Activated CD8-positive, alpha-beta memory T cell treated with anti-CD3 and anti-CD28 coated beads, Interleukin-2, amount 50 U/mL, for 4 hours (primary cell): ENCODE results near the gene MNS1.
"Not testable (repeated sequence)": the region's sequence is repeated elsewhere in the genome, so short reads cannot be mapped to it uniquely, and the experiment has no call there.

ENCODE experiments used
- DNase-seq: peaks from one replicate; pipeline ENCODE4 v3.0.0-alpha.2; 2020

Gene MNS1, protein sequence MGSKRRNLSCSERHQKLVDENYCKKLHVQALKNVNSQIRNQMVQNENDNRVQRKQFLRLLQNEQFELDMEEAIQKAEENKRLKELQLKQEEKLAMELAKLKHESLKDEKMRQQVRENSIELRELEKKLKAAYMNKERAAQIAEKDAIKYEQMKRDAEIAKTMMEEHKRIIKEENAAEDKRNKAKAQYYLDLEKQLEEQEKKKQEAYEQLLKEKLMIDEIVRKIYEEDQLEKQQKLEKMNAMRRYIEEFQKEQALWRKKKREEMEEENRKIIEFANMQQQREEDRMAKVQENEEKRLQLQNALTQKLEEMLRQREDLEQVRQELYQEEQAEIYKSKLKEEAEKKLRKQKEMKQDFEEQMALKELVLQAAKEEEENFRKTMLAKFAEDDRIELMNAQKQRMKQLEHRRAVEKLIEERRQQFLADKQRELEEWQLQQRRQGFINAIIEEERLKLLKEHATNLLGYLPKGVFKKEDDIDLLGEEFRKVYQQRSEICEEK

DNA sequence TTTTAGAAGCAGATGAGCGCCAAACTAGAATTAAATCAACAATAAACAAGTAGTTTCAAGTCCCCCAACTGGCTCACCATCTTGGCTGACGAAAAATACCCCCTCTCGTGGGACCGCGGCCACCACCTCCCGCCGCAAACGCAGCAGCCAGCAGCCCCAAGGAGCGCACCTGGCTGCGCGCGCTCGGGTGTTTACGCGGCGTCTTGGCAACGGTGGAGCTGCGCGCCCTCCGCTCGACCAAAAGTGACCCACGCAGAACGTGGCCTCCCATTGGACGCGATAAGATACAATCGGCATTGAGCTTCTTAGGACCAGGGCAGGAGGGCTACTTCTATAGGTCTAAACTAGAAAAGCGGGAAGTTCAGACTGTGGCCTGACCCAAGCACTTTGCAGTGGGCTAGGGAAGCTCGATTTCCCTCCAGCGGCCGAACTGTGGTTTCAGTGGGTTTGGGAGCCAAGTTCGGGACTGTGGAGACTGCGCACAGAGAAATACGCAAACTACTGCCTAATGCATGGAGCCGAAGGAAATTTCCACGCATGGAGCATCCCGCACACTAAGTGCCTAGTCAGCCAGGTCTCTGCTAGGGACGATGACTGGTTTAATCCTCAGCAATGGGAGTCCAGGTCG is at the start of gene MNS1:
TSS of gene MNS1 (minus strand) at position 245 of the 628 bp plus-strand sequence. CDS start at position 80, 165 bp downstream.
- DNase-seq = peak; percentile 58

DNA sequence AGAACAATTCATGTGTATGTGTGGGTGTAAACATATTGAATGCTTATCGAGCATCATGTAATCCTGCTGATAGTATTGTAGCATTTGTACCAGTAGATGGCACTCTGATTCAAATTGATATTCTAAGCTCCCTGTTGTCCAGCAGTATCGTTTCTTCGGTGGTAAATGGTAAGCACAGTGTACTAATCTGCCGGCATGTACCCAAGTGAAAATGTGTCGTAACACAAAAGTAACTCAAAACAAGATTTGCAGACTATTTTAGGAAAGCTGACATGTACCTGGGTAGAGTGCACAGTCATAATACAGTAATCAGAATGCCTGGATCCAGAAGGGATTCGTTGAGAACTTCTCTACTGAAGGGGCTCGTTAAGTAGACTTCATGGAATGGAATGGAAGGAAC is 31.7 kb upstream of the MNS1 start:
- DNase-seq = no peak

- no peak for DNase-seq
Observed at GRCh38 chr15:56495533-56495932, 30.6 kb upstream of the MNS1 start.

- no peak for DNase-seq
Observed at GRCh38 chr15:56495053-56495452, 30.1 kb upstream of the MNS1 start.

DNA sequence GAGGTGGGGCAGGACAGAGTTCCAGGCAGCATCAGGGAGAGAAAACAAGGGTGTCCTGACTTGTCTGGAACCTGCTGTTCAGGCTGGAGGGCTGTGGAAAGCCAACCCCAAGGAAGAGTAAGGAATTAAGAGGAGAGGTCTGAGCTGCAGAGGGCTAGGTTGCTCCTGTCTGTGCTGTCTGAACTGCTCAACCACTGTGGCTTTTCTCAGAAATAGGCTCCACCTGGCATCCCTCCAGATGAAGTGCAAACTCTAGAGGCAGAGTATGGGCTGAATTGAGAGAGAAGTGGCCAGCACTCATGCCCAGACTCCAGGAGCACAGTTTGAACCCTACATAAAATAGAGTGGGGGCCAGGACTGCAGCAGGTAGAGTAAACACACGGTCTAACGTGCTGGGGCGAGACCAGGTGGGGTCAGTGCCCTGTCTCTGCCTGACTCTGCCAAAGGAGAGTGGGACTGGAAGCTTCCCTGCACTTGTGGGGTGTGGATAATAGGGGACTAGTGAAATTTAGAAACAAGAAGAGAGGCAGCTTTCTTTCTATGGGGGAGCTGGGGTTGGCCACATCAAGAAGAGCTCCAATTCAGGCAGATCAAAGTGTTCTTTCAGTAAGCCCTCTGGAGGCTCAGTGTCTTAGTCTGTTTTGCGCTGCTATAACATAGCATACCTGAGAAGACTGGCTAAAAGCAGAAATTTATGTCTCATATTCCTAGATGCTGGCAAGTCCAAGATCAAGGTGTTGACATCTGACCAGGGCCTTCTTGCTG is 28.0 kb upstream of the MNS1 start:
- no peak for DNase-seq

DNA sequence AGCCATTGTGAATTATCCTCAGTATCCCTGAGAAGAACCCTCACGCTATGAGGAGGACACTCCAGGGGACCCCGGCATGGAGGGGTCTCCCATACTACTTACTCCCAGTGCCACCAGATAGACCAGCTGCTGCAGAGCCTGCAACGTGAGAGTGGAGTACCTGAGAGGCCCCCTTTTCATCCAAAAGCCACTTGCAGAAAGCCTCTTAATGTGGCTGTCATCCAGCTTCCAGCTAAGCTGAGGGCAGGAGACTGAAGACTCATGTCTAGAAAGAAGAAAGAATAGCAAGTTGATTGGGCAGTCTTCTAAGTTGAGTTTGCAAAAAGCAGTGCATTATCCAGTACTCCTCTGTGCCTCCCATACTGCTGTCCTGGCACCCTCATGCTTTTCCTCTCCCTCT is 27.3 kb upstream of the MNS1 start:
- DNase-seq = no peak

DNA sequence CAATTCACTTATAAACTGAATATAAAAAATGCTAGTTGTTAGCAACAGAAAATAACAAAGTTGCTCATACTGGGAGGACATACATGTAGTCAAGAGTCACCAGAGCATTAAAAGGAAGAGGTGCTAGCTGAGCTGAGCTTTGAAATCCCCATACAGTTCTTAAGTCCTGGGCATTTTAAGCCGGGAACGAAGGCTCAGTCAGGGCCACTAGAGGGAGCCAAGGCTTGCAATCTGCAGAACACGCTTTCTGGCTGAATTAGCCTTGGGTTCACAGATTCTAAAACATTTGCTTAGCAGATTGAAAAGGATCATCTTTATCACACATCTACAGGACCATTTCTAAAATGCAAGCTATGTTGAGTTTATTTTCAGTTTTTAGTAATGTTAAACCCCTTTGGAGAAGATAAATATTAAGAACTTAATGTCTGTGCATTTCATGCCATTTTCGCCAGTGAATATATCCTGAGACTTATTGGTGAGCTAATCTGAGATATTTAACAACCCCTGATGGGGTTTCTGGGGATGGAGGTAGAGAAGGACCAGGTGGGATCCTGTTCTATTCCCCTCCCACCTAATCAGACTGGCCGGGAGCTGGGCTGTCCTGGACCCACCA is 26.3 kb upstream of the MNS1 start:
- DNase-seq = peak; percentile 42

DNA sequence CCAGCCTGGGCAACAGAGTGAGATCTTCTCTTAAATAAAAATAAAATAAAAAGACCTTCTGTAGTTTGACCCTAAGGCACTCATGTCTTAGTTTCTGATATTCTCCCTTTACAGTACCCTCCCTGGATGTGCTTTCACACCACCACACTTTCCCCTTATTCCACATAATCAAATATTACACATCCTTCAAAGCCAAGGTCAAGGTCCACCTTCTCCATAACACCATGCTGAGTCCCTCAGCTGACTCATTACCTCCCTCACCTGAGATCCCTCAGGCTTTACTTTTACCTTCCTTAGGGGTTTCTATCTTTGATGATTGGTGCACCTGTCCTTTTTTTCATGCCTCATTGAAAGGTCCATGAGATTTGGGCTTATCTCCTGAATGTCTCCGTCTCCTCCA is 25.5 kb upstream of the MNS1 start:
- DNase-seq = no peak

DNA sequence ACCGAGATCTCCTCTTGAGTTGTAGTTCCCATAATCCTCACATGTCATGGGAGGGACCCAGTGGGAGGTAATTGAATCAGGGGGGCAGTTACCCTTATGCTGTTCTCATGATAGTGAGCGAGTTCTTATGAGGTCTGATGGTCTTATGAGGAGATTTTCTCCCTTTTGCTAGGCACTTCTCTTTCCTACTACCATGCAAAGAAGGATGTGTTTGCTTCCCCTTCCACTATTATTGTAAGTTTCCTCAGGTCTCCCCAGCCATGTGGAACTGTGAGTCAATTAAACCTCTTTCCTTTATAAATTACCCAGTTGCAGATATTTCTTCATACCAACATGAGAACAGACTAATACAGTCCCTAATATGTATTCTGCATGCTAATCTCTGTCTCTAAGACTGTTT is 21.3 kb upstream of the MNS1 start:
- not testable (repeated sequence) for DNase-seq

DNA sequence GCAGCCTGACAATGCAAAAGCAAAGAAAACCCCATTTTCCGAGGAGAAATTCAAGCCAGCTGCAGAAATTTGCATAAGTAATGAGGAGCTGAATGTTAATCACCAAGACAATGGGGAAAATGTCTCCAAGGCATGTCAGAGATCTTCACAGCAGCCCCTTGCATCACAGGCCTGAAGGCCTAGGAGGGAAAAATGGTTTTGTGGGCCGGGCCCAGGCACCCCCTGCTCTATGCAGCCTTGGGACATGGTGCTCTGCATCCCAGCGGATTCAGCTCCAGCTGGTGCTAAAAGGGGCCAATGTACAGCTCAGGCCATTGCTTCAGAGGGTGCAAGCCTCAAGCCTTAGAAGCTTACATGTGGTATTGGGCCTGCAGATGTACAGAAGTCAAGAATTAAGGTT is 20.5 kb upstream of the MNS1 start:
- DNase-seq = not testable (repeated sequence)

GRCh38 chr15:56484287-56484686 is 19.4 kb upstream of the MNS1 start:
- no peak for DNase-seq

- DNase-seq = no peak
Observed at GRCh38 chr15:56475351-56475750, 10.4 kb upstream of the MNS1 start.

GRCh38 chr15:56473017-56473416 is 8.1 kb upstream of the MNS1 start:
- DNase-seq = no peak

- DNase-seq = no peak
Observed at GRCh38 chr15:56472278-56472677, 7.3 kb upstream of the MNS1 start.

DNA sequence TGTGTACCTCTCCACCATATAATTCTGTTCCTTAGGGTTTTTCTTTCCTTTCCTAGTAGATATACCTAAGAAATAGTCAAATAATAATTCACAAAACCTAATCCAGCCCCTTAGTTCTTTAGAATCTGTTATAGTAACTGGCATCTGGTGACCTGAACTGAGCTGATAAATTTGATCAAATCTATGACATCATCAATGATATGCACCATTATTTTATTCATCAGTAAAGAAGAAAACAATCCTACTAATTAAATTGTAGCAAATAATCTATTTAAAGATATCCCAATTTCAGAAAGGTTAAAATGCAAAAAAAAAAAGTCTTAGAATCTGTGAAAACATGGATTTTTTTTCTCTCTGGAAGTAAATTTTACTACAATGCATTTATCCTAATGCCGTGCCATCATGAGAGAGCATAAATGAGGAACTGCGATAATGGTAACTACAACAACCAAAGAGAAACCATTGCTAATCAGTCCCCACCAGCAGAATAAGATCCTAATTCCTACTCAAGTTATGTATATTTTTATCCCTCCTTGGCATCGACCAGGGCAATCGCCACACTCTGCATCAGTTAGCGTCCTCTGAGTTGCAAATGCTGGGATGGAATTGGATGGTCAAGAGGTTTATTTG is 6.6 kb upstream of the MNS1 start:
- DNase-seq = no peak

DNA sequence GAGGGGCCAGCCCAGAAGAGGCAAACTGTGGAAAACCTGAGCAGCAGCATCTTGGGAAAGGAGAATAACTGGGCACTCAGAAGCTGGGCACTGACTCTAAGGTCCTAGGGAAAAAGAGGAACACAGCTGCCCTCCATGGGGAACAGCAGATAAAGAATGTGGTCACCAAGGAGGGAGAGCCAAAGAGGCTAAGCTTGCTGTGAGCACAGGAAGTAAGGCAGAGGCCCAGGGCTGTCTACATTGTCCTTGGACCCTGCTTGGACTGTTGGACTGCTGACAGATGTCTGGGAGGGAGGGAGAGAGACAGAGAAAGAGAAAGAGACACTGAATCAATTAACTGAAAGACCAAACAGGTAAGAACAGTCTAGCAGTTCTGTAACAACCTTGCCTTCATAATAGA is 4.5 kb upstream of the MNS1 start:
- no peak for DNase-seq

DNA sequence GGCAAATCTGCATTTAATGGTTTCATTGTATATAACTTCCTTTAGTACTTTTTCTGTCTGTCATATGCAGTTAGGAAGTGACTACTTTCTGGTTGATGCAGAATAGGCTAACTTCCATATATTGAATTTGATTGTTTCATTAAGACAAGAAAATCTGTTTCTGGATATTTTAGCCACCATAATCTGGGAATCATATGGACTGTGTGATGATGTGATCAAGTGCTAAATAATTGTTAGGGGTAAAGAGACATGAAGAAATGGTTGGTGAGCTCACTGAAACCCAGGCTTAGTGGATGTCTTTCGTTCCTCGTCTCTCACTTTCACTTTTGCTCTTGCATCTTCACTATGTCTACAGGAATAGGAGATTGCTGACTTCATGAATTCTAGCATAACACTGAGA is 3.5 kb upstream of the MNS1 start:
- DNase-seq = no peak

DNA sequence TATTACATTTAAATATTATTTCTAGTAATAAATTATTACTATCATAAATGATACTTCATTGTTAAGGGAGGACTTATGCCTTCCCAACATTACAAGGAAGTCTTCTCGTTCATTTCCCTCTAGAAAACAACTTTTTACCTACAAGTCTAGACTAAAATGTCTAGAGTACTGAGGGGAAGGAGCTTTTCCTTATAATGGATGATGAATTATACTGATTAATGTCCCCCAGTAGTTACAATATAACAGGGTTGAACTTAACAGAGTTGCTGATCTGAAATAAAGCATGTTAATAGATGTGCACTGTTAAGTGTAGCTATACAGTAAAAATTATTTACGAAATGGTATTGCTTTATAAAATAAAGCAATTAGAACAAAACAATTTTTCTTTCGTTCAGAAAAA is 2.7 kb upstream of the MNS1 start:
- no peak for DNase-seq

DNA sequence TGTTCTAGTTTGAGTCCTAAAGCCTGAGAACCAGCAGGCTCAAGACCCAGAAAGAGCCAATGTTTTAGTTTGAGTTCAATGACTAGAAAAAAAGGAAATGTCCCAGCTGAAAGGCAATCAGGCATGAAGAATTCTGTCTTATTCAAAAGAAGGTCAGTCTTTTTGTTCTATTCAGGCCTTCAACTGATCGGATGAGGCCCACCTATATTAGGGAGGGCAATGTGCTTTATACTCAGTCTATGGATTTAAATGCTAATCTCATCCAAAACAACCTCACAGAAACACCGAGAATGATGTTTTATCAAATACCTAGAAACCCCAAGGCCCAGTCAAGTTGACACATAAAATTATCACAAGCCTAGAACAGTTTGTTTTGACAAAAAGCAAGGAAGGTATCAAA is 4.0 kb downstream of the MNS1 start:
- no peak for DNase-seq

DNA sequence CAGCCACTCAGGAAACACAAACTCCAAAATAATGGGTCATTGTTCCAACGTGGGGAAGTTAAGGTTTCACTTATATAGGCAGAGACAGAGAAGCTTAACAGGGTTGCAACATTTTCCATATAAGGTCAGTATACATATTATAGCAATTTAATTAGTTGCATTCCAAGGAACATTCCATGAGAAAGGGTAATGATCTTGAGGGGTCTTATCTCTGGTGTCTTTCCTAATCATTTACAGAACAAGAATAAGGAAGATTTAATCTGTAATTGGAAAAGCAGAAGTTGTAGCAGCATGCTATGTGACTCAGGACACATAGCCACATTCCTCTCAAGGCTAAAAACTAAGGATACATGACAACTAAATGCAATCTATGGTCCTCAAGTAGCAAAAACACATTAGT is 4.9 kb downstream of the MNS1 start:
- no peak for DNase-seq

GRCh38 chr15:56459096-56459495 is 5.8 kb downstream of the MNS1 start:
- DNase-seq = no peak

- DNase-seq = no peak
Observed at GRCh38 chr15:56456229-56456628, 8.7 kb downstream of the MNS1 start.

GRCh38 chr15:56454836-56455235 is 10.1 kb downstream of the MNS1 start:
- no peak for DNase-seq
